ENCODE results near the gene RSU1. TPM values are rescaled to one million over a fixed set of nuclear protein-coding genes. Genes with fewer than 3 reads are reported as not detected.

Gene RSU1
- total and polyA plus RNA-seq, 2 of the 13 experiments (the other 11 are each of a cell fraction or from before 2014, with no cell fraction given) = 32.3 to 35.1 TPM

DNA sequence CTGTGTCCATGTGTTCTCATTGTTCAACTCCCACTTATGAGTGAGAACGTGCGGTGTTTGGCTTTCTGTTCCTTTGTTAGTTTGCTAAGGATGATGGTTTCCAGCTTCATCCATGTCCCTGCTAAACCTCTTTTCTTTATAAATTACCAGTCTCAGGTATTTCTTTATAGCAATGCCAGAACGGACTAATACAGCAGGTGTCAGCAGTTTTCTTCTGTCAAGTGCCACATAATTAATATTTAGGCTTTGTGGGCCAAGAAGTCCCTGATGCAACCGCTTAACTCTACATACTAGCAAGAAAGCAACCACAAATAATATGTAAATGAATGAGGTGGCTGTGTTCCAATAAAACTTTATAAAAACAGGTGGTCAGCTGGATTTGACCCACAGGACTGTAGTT is 269.3 kb downstream of the RSU1 start (continued):
- TF ChIP-seq, protein P1, sequence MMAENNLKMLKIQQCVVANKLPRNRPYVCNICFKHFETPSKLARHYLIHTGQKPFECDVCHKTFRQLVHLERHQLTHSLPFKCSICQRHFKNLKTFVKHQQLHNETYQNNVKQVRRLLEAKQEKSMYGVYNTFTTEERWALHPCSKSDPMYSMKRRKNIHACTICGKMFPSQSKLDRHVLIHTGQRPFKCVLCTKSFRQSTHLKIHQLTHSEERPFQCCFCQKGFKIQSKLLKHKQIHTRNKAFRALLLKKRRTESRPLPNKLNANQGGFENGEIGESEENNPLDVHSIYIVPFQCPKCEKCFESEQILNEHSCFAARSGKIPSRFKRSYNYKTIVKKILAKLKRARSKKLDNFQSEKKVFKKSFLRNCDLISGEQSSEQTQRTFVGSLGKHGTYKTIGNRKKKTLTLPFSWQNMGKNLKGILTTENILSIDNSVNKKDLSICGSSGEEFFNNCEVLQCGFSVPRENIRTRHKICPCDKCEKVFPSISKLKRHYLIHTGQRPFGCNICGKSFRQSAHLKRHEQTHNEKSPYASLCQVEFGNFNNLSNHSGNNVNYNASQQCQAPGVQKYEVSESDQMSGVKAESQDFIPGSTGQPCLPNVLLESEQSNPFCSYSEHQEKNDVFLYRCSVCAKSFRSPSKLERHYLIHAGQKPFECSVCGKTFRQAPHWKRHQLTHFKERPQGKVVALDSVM (CRISPR knock-in tag; IDR thresholded peaks at IDR 0.05) = no peak
- TF ChIP-seq MAFF (IDR thresholded peaks at IDR 0.05; ENCODE audit: low read depth, low read length) (peak; percentile 30; the same call in 1 of the 2 replicates), HMG20B (CRISPR knock-in tag; conservative IDR thresholded peaks at IDR 0.05) (no peak)
- TF ChIP-seq, protein P2, sequence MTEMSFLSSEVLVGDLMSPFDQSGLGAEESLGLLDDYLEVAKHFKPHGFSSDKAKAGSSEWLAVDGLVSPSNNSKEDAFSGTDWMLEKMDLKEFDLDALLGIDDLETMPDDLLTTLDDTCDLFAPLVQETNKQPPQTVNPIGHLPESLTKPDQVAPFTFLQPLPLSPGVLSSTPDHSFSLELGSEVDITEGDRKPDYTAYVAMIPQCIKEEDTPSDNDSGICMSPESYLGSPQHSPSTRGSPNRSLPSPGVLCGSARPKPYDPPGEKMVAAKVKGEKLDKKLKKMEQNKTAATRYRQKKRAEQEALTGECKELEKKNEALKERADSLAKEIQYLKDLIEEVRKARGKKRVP (CRISPR knock-in tag; IDR thresholded peaks at IDR 0.05) = no peak

- intact Hi-C loops (cut with micrococcal nuclease; ENCODE audit: unreplicated experiment) (loop anchor here (10.0 kb wide), 1 partner anchor 670 kb away; no protein-coding TSS in a partner anchor), in situ Hi-C loops (cut with HindIII; ENCODE audit: extremely low pct_ligation_motif_present, low pct_unique_long_range_greater_than_20kb) (loop anchor here (25.0 kb wide), 1 partner anchor 658 kb away; no protein-coding TSS in a partner anchor)
- Histone ChIP-seq H3K4me3 (replicated peaks in 1 of 3; ENCODE audit: insufficient read depth in 1 of 3, low read depth in 2 of 3, low read length in 3 of 3) (no peak overlapping the region), H3K79me2 (ENCODE audit: insufficient read depth, low read length) (no peaks in the 10 kb centered on the region), H3K27ac (ENCODE audit: extremely low read length, insufficient read depth, low read length) (no peak overlapping the region), H3K9ac (ENCODE audit: insufficient read depth, low read depth, low read length) (no peak overlapping the region), H2AFZ (ENCODE audit: low read length) (no peak overlapping the region), H3K36me3 (replicated peaks in 1 of 2; ENCODE audit: control insufficient read depth in 1 of 2, insufficient read depth in 2 of 2, low read length in 2 of 2) (no peaks in the 10 kb centered on the region), H4K20me1 (ENCODE audit: insufficient read depth, low read length) (no peaks in the 10 kb centered on the region), H3K9me3 (ENCODE audit: low read length) (no peaks in the 10 kb centered on the region), H3K4me1 (ENCODE audit: insufficient read depth, low read length) (no peaks in the 10 kb centered on the region), H3K4me2 (ENCODE audit: low read depth, low read length) (no peak overlapping the region), H3K27me3 (ENCODE audit: control insufficient read depth in 1 of 2, insufficient read depth in 2 of 2, low read length in 2 of 2) (peaks cover 0 to 4% of the 10 kb centered on the region in 2 experiments; a peak in 1 of 5 replicates)
- POLR2A ChIA-PET = no interaction called here
- CTCF ChIA-PET (ENCODE audit: low intra/inter-chr PET ratio, low total read pairs) = interaction anchor here (1.1 to 2.1 kb wide), 2 partner anchors 231 to 666 kb away, joined by 5 to 9 read pairs; no protein-coding TSS in a partner anchor
- peak; percentile 48 for FAIRE-seq
- peak; percentile 57 for ATAC-seq
- DNase-seq (ENCODE audit: low spot score) = peak; percentile 13
- 27% methylated on average over 7 of the region's 7 CpGs for WGBS (ENCODE audit: low lambda C conversion rate)
- BruUV-seq (replicated peaks) = no TSS peak
- TF ChIP-seq STAG1 (CRISPR knock-in tag; IDR thresholded peaks at IDR 0.05) = peak; percentile 56
- TF ChIP-seq MAF1 (CRISPR knock-in tag; IDR thresholded peaks at IDR 0.05; ENCODE audit: borderline replicate concordance) = no peak
- TF ChIP-seq, protein P3, sequence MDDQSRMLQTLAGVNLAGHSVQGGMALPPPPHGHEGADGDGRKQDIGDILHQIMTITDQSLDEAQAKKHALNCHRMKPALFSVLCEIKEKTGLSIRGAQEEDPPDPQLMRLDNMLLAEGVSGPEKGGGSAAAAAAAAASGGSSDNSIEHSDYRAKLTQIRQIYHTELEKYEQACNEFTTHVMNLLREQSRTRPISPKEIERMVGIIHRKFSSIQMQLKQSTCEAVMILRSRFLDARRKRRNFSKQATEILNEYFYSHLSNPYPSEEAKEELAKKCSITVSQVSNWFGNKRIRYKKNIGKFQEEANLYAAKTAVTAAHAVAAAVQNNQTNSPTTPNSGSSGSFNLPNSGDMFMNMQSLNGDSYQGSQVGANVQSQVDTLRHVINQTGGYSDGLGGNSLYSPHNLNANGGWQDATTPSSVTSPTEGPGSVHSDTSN (CRISPR knock-in tag; IDR thresholded peaks at IDR 0.05; ENCODE audit: borderline replicate concordance) = no peak
- peak; percentile 66 for TF ChIP-seq CTCF (CRISPR knock-in tag; IDR thresholded peaks at IDR 0.05)
- no peak for TF ChIP-seq MTF1 (CRISPR knock-in tag; IDR thresholded peaks at IDR 0.05)
- no peak for TF ChIP-seq POLR2AphosphoS2 (IDR thresholded peaks at IDR 0.05; ENCODE audit: low read depth, low read length)
- peak; percentile 78 for TF ChIP-seq SMC3 (IDR thresholded peaks at IDR 0.05; ENCODE audit: low read length)
- no peak for TF ChIP-seq CHD4 (IDR thresholded peaks at IDR 0.05; ENCODE audit: borderline replicate concordance, low read length)
- no peak for TF ChIP-seq ZNF839 (CRISPR knock-in tag; IDR thresholded peaks at IDR 0.05; ENCODE audit: borderline replicate concordance)
- no peak for TF ChIP-seq ETV6 (CRISPR knock-in tag; conservative IDR thresholded peaks at IDR 0.05)
- TF ChIP-seq ZNF441 (CRISPR knock-in tag; IDR thresholded peaks at IDR 0.05; ENCODE audit: borderline replicate concordance) = no peak
- TF ChIP-seq ZNF557 (CRISPR knock-in tag; IDR thresholded peaks at IDR 0.05) = no peak
- peak; percentile 99 for TF ChIP-seq ZNF3 (CRISPR knock-in tag; IDR thresholded peaks at IDR 0.05)
These were observed 272.0 kb downstream of the RSU1 start for GRCh38 chr10:16545116-16545736.

All from HepG2 (cell line).